Activated T-helper 9 cell treated with anti-CD3 and anti-CD28 coated beads, Interleukin-2, amount 50 U/mL, for 16 hours (primary cell): ENCODE results near the gene C1QA.

Experiments used
- DNase-seq: peaks from one replicate; pipeline ENCODE4 v3.0.0-alpha.2; 2020; ENCODE audit warnings: low read depth

Gene C1QA, protein sequence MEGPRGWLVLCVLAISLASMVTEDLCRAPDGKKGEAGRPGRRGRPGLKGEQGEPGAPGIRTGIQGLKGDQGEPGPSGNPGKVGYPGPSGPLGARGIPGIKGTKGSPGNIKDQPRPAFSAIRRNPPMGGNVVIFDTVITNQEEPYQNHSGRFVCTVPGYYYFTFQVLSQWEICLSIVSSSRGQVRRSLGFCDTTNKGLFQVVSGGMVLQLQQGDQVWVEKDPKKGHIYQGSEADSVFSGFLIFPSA

DNA sequence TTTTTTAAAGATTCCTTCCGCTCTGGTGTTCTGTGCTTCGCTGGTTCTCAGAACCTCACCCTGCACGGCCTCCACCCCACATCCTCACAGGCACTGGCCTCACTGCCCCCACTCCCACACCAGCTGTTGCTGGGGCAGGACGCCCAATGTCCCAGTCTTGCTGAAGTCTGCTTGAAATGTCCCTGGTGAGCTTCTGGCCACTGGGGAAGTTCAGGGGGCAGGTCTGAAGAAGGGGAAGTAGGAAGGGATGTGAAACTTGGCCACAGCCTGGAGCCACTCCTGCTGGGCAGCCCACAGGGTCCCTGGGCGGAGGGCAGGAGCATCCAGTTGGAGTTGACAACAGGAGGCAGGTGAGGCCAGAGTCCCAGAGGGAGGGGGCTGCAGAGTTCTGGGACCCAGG is at the start of gene C1QA:
TSS of gene C1QA (plus strand) at position 276 of the 400 bp plus-strand sequence. CDS start 989 bp downstream, outside the sequence.
- DNase-seq, result no peak

DNA sequence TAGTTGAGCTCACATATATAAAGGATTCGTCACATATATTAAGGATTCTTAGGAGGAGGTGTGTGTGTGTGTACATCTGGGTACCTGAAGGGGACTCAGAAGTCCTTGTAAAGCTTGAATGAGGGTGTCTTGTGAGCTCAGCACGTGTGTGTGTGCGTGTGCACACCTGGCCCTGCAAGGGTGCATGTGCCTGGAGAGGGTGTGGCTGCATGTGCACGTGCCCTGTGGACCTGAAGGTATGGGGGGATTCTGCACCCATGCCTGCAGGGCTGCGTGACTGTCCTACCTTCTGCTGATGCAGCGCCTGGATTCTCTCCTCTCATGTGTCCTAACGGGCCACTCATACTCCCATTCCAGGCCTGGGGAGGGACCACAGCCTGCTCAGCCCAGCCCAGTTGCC is 49.2 kb upstream of the C1QA start:
- no peak for DNase-seq

DNA sequence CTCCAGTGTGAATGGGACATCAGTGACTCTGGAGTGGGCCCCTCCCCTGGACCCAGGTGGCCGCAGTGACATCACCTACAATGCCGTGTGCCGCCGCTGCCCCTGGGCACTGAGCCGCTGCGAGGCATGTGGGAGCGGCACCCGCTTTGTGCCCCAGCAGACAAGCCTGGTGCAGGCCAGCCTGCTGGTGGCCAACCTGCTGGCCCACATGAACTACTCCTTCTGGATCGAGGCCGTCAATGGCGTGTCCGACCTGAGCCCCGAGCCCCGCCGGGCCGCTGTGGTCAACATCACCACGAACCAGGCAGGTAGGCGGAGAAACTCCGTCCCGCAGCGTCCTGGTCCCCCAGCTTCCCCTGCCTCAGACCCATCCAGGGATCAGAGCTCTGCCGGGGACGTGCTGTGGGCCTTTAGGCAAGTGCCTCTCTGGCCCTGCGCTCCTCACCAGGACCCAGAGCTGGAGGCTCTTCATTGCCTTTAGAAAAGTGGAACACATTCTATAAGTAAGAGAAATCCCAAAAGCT is 47.5 kb upstream of the C1QA start:
- no peak for DNase-seq

DNA sequence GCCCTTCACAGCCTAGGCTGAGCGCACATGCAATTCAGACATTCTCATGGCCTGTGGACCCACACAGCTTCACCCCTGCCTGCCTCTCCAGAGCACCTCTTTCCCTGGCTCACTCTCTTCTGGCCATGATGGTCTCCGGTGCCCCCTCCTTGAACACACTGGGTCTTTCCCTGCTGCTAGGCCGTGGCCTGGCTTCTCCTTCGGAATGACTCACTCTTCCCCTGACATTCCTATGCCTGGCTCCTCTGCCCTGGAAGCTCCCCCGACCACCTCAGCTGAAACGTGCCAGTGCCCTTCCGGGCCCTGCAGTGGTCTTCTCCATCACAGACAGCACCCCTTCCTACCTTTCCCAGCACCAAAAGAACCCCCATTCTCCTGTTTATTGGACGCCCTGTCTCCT is 44.9 kb upstream of the C1QA start:
- no peak for DNase-seq

DNA sequence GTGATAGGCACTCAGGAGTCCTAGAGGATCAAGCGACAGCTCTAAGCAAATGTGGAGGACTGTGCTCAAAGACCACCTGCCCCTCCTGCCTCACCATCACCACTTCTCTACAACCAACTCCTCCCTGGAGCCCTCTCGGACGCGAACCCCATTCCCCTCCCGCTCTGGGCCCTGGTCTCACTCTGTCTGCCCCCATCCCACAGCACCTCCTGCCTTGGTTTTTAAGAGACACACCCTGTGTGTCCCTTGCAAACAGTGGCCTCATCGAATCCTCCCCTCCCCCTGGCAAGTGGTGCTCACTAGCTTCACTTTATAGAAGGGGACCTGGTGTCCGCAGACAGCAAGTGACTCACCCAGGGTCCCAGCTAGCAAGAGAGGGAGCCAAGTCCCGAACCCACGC is 44.4 kb upstream of the C1QA start:
- DNase-seq, result no peak

DNA sequence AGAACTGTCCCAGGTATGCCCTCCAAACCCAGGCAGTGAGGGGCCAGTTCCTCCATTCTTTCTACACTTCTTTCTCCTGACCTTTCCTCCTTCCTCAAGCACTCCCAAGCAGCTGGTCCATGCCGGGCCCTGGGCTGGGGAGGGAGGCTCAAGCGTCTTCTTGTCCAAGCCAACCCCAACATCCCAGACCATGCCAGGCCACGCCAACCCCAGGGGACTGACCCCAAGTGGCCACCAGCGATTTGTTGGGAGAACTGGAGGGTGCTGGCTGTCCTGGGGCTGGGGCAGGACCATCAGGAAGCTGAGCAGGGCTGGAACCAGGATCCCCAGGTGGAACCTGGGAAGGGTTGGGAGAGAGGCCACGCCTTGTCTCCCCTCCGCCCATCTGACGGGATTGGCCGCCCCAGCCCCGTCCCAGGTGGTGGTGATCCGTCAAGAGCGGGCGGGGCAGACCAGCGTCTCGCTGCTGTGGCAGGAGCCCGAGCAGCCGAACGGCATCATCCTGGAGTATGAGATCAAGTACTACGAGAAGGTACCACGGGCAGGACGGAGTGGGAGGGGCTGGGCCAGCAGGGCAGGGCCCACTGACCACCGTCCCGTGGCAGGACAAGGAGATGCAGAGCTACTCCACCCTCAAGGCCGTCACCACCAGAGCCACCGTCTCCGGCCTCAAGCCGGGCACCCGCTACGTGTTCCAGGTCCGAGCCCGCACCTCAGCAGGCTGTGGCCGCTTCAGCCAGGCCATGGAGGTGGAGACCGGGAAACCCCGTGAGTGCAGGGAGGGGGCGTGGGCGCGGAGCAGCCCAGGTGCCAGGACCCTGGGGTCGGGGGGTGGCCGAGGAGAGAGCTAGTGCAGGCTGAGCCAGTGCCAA is 43.3 kb upstream of the C1QA start:
- no peak for DNase-seq

DNA sequence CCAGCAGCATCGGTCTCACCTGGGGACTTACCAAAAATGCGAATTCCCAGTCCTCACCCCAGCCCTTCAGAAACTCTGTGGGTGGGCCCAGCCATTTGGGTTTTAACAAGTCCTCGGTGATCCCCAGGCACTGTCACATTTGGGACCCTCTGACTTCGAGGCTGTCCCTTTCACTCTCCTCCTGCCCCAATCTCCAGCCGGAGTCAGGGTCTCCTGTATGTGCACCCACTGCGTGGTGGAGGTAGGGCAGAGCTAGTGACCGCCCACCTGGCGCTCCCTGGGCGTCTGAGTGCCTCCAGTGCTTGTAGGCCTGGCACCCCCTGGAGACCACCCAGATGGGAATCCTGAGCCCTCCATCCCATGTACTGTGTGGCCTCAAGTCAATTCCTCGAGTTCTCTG is 42.0 kb upstream of the C1QA start:
- no peak for DNase-seq

DNA sequence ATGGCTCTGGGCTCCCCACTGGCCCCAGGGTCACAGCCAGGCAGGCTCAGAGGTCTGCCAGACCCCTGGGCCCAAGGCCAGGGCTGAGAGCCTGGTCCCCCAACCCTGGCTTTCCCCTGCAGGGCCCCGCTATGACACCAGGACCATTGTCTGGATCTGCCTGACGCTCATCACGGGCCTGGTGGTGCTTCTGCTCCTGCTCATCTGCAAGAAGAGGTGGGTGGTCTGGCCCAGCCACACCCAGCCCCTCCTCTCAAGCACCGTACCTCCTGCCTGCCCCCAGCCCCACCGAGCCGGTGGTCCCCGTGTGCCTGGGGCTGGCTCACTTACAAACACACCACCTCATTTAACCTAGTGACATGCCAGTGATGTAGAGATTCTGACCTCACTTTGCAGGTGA is 41.3 kb upstream of the C1QA start:
- no peak for DNase-seq

DNA sequence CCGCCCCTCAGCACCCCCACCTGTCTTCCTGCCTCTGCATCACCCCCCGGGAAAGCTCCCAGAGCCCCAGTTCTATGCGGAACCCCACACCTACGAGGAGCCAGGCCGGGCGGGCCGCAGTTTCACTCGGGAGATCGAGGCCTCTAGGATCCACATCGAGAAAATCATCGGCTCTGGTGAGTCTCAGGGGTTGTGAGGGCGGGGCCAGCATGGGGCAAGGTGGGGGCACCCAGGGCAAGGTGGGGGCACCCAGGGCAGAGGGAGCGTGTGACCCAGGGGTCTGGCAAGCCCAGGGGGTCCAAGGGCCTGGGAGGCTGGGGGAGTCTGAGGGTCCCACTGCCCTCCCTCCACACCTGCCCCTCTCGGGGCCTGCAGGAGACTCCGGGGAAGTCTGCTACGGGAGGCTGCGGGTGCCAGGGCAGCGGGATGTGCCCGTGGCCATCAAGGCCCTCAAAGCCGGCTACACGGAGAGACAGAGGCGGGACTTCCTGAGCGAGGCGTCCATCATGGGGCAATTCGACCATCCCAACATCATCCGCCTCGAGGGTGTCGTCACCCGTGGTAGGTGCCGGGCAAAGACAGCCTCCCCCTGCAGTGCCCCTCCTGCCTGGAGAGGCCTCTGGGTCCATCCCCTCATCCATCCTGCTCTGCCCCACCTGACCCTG is 39.0 kb upstream of the C1QA start:
- no peak for DNase-seq

DNA sequence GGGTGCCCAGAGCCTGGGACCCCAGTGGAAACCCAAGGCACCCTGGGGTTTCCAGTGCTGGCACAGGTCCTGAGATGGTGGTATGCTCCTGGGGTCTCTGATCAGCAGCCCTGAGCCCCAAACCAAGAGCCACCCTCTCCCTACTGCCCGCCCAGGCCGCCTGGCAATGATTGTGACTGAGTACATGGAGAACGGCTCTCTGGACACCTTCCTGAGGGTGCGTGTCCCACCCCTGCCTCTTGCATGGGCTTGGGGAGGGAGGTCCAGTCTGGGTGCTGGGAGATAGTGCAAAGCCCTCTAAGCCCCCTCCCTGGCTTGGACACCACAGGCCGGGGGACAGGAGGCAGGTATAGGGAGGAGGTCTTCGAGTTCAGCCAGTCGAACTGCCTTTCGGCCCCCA is 38.4 kb upstream of the C1QA start:
- DNase-seq, result no peak

DNA sequence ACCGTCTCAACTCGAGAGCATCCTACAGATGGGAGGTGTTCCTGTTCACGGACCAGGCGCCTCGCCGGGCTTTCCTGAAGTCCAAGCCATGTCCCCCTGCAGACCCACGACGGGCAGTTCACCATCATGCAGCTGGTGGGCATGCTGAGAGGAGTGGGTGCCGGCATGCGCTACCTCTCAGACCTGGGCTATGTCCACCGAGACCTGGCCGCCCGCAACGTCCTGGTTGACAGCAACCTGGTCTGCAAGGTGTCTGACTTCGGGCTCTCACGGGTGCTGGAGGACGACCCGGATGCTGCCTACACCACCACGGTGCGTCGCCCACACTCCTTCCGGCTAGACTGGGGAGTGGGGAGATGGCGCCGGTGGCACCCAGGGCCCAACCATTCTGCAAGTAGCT is 37.7 kb upstream of the C1QA start:
- no peak for DNase-seq

DNA sequence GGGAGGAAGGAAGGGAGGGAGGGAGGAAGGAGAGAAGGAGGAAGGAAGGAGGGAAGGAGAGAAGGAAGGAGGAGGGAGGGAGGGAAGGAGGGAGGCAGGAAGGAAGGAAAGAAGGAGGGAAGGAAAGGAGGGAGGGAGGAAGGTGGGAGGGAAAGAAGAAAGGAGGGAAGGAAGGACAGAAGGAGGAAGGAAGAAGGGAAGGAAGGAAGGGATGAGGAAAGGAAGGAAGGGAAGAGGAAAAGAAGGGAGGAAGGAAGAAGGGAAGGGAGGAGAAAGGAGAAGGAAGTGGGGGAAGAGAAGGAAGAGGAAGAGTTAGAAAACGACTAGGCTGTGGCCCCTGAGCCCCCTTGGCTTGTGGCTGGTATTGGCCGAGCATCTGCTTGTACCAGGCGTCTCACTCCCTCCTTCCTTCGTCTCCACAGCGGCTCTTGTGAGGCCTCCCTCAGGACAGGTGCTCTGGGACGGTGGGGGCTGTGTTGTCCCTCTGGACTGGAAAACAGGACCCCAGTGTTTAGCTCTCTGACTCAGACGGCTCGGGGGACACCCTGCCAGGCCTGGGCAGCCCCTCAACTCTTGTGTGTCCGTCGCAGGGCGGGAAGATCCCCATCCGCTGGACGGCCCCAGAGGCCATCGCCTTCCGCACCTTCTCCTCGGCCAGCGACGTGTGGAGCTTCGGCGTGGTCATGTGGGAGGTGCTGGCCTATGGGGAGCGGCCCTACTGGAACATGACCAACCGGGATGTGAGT is 36.2 kb upstream of the C1QA start:
- no peak for DNase-seq

DNA sequence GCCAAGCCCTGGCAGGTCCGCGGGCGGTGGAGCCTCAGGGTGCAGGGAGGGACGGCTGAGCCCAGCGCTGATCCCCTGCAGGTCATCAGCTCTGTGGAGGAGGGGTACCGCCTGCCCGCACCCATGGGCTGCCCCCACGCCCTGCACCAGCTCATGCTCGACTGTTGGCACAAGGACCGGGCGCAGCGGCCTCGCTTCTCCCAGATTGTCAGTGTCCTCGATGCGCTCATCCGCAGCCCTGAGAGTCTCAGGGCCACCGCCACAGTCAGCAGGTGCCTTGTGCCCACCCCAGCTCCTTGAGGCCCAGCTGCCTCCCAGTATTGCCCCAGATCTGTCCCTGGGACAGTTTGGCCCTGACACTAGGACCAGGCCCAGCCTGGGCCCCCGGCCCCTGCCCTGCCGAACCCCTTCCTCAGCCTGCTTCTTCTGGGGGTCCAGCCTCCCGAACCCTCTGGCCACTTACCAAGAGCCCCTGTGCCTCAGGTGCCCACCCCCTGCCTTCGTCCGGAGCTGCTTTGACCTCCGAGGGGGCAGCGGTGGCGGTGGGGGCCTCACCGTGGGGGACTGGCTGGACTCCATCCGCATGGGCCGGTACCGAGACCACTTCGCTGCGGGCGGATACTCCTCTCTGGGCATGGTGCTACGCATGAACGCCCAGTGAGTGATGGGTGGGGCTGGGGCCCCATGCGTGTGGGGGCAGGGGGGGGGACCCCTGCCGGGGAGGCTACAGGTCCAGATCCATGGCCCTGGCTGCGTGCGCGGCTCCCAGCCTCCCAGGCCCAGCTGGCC is 35.4 kb upstream of the C1QA start:
- no peak for DNase-seq

DNA sequence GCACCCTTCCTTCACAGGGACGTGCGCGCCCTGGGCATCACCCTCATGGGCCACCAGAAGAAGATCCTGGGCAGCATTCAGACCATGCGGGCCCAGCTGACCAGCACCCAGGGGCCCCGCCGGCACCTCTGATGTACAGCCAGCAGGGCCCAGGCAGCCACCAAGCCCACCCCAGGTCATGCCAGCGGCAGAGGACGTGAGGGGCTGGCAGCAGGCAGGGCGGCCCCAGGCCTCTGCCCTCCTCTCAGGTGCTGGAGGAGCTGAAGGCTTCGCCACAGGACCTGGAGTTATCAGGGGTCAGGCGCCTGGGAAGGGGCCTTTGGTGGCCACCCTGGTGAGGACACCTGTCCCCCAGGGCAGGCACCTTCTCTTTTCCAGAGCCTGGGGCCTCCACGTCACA is 34.8 kb upstream of the C1QA start:
- no peak for DNase-seq

DNA sequence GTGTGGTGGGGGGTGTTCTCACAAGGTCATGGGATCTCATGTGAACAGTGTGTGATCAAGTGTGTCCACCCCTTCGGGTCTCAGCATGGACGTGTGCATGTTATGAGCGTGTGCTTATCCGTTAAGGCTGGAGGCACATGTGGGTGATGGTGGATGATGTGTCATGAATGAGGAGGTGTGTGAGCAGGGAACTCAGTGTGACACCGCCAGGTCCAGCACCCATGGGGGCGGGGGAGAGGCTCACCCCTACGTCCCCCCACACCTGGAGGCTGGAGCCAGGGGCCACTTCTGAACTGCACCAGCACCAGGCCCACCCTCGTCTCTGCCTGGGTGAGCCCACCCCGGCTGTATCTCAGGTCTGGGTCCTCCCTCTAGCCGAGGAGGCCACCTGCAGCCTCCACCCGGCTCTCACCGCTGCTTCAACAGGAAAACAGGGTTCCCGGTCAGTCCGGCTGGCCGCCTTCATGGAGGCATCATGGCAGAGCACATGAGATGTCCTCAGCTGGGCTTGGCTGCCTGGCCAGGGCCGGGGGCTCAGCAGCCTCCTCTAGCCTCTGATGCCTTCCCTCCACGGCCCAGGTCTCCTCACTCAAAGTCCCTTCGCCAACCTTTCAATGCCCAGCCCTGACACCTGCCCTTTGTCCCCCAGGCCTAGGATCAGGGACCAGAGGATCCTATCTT is 34.2 kb upstream of the C1QA start:
- no peak for DNase-seq

DNA sequence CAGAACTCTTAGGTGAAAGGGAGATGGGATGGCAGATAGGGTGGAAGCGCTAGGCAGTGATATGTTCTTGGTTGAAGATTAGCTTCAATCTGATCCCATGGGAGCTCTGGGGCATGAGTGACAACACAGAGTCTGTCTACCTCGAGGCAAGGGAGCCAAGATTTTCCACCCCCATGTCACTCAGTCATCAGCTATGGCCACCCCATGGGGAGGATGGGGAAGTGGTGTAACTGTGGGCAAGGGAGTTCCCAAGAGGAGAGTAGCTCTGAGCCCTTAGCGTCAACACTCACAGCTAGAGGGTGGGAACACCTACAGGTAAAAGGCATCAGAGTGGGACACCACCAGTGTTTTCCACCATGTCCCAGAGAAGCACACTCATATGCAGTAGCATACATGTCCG is 30.3 kb upstream of the C1QA start:
- no peak for DNase-seq

DNA sequence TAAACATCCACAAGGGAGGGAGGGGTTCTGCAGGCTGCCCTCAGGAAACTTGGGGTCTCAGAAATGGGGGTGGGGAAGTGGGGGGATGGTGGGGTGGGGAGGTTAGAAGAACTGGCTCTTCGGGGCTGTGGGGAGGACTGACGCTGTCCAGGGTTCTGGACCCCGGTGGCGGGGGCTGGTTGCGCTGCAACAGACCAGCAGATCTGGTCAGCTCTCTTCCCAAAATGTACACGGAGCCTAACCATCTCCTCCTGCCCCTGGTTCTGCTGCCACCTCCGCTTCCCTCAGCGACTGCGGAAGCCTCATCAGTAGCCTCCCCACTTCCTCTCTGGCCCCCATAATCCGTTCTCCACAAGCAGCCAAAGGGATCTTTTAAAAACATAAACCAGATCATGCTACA is 29.3 kb upstream of the C1QA start:
- DNase-seq, result no peak

DNA sequence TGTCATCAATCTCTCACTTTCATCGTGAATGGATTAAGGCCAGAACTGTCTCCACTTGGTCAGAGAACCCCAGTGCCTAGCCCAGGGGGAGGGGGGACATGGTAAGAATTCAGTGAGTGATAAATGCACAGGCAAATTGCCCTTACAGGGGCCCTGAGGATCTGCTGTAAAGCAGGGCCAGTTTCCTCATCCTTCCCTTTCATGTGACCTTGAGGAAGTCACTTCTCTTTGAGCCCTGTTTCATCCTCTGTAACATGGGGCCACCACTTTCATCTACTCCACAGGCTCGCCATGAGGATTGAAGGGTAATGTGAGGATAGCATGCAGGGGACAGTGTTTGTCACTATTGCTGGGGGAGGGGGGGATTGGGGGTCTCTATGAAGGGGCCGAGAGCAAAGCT is 28.1 kb upstream of the C1QA start:
- DNase-seq, result no peak

DNA sequence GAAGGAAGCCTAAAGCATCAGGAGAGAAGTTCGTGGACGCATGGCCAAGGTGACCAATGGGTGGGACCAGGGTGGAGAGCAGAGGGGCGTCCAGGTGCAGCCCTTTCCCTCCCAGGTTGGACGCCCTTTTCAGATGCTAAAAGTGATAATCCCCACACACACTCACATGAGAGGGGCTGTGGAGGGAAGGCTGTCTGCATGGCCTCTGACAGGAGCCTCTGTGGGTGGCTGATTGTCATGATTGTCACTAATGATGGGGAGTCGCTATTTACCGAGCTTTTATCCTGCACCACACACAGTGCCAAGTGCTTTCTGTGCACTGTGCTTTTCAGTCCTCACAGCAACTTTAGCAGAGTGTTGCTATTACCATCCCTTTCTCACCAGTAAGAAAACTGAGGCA is 27.1 kb upstream of the C1QA start:
- DNase-seq, result no peak

DNA sequence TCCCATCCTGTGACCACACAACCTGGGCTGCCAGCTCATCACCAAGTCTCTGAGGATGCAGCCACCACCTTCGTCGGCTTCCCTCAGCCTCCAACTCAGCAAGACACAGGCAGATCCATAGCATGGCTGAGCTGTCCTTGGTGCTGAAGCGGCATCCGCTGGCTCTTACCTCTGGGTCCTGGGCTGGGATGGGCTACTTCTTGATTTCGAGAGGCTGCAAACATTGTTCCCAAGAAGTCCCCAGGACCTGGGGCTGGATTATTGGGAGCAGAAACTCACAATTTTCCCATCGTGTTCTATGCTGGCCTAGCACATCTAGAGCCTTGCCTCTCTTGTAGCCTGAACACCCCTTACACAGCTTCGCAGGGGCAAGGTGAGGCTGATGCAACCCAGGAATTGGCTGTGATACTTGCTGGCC is 24.9 kb upstream of the C1QA start:
- DNase-seq, result no peak
